Tibial artery (tissue), 4 donors: ENCODE measurements around the gene SNX21.
A peak's percentile ranks its signal among the peaks of the same experiment; 100 is the strongest.

Experiments
- DNase-seq, 2 donors: peaks; one replicate each; pipeline ENCODE4 v3.0.0-alpha.2; 2019
- H3K27ac ChIP-seq, 2 donors: fragments of 200-600 bp; sonication (generic) in 1 of 2; 1 replicate in 1 of 2; 2 replicates in 1 of 2; pipeline ENCODE4 v1.5.1; 2018 to 2019; ENCODE audit warnings: mild to moderate bottlenecking in 1 of 2
- H3K27me3 ChIP-seq, 2 donors: fragments of 200-600 bp; sonication (generic) in 1 of 2; one replicate each; pipeline versions ENCODE4 v1.5.1 to v1.6.0; 2016 to 2019
- H3K36me3 ChIP-seq, 3 donors: fragments of 200-600 bp; sonication (generic) in 2 of 3; one replicate each; pipeline ENCODE4 v1.5.1; 2016 to 2019; ENCODE audit warnings: mild to moderate bottlenecking in 2 of 3
- H3K4me1 ChIP-seq, 4 donors: fragments of 200-600 bp; sonication (generic) in 2 of 4; 1 replicate in 3 of 4; 2 replicates in 1 of 4; pipeline ENCODE4 v1.5.1; 2016 to 2019
- H3K4me3 ChIP-seq, 2 donors: fragments of 200-600 bp; sonication (generic) in 1 of 2; 1 replicate in 1 of 2; 2 replicates in 1 of 2; pipeline ENCODE4 v1.5.1; 2018 to 2019; ENCODE audit warnings: mild to moderate bottlenecking in 2 of 2
- H3K9me3 ChIP-seq, 3 donors: fragments of 200-600 bp; sonication (generic) in 1 of 3; one replicate each; pipeline ENCODE4 v1.5.1; 2016 to 2019
- intact Hi-C: fragments of 100-400 bp; cut with DNase I; formaldehyde crosslinking; loops from one replicate; pipeline ENCODE4 v1.15.0; 2023; ENCODE audit warnings: low total_unique reads
- TF ChIP-seq, protein P1 (sequence below), 2 experiments: fragments of 200-600 bp in 1 of 2; fragments of 450-650 bp in 1 of 2; IDR thresholded peaks; one replicate each; pipeline ENCODE4 v1.5.1; 2017 to 2019; ENCODE audit warnings: antibody characterized with exemption in 2 of 2, mild to moderate bottlenecking in 1 of 2, moderate library complexity in 1 of 2

Gene SNX21

DNA sequence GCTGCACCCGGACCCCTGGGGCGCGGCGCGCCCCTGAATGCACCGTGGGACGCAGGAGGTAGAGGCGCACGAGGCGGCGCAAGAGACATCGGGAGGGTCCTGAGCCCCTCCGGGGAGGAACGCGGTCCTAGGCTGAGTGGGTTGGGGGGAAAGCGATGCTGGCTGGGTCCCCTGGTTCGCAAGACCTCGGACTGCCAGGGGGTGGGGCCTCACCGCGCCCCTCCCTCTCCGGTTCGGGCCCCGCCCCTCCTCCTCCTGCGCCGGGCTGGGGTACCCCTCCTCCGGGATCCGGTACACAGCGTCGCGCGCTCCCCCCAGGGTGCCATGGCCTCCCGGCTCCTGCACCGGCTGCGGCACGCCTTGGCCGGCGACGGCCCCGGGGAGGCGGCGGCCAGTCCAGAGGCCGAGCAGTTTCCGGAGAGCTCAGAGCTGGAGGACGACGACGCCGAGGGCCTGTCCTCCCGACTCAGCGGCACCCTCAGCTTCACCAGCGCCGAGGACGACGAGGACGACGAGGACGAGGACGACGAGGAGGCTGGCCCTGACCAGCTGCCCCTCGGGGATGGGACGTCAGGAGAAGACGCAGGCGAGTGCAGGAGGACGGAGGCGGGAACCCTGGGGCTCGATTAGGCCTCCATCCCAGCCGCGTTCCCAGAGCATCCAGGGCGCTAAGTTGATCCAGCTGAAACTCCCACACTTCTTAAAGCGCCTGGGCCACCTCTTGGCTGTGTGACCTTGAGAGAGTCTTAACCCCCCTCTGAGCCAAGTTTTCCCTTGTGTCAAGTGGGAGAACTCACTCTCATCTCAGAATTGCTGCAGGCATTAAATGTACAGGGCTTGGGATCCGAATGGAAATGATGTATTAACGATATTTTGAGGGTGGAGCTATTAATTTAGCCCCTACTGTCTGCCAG, 541 bp downstream of the SNX21 start:
- Histone ChIP-seq H3K36me3 (peaks cover 7 to 13% (median 7%) of the 10 kb centered on the region in 3 donors), H3K9me3 (no peaks in the 10 kb centered on the region), H3K27ac (peak overlapping the region; percentile 93 to 97), H3K27me3 (no peaks in the 10 kb centered on the region), H3K4me3 (peak overlapping the region; percentile 72 to 83), H3K4me1 (peaks cover 0 to 70% (median 37%) of the 10 kb centered on the region in 4 donors)
- TF ChIP-seq, protein P1, sequence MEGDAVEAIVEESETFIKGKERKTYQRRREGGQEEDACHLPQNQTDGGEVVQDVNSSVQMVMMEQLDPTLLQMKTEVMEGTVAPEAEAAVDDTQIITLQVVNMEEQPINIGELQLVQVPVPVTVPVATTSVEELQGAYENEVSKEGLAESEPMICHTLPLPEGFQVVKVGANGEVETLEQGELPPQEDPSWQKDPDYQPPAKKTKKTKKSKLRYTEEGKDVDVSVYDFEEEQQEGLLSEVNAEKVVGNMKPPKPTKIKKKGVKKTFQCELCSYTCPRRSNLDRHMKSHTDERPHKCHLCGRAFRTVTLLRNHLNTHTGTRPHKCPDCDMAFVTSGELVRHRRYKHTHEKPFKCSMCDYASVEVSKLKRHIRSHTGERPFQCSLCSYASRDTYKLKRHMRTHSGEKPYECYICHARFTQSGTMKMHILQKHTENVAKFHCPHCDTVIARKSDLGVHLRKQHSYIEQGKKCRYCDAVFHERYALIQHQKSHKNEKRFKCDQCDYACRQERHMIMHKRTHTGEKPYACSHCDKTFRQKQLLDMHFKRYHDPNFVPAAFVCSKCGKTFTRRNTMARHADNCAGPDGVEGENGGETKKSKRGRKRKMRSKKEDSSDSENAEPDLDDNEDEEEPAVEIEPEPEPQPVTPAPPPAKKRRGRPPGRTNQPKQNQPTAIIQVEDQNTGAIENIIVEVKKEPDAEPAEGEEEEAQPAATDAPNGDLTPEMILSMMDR (IDR thresholded peaks at IDR 0.05), result no peak
- intact Hi-C loops, result no loop called here
- peak; percentile 73 to 90 for DNase-seq

DNA sequence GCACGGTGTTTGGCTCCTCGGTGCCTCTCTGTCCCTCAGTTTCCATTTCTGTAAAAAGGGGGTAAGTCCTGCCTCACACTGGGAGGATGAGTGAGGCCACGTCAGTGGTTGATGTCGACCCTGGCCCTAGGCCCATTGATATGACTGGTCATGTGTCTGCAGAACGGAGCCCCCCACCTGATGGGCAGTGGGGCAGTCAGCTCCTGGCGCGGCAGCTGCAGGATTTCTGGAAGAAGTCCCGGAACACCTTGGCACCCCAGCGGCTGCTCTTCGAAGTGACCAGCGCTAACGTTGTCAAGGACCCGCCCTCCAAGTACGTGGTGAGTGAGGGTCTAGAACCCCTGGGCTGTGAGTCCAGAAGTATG, 1.2 kb downstream of the SNX21 start:
- no peak for DNase-seq
- intact Hi-C loops, result no loop called here
- peaks cover 7 to 19% (median 10%) of the 10 kb centered on the region in 3 donors for H3K36me3 ChIP-seq

DNA sequence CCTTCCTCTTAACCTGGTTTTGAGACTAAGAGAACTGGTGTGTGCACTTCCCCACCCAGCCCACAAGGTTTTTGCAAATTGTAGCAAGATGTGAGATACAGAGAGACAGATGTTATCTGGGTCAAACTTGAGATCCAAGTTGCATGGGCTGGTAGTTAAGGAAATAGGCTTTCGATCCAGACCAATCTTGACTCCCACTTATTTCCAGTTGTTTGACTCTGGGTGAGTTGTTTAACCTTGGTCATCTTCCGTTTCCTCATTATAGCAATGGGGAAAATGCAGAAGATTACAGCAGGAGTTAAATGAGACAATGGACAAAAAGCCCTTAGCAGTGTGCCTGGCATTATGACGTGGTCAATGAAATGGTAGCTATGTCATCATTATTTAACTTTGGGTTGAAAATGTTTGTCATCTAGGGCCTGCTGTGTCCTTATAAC, 1.7 kb downstream of the SNX21 start:
- Histone ChIP-seq H3K27ac (peak overlapping the region; percentile 93 to 97), H3K4me1 (peaks cover 0 to 68% (median 34%) of the 10 kb centered on the region in 4 donors)
- no peak for DNase-seq

More for the DNA sequence above, 1.2 kb downstream of the SNX21 start:
- Histone ChIP-seq H3K4me3 (peak overlapping the region; percentile 72 to 83), H3K4me1 (peaks cover 0 to 70% (median 34%) of the 10 kb centered on the region in 4 donors), H3K27ac (peak overlapping the region; percentile 93 to 97), H3K27me3 (no peaks in the 10 kb centered on the region), H3K9me3 (no peaks in the 10 kb centered on the region)
- TF ChIP-seq, protein P1 (IDR thresholded peaks at IDR 0.05), result no peak

DNA sequence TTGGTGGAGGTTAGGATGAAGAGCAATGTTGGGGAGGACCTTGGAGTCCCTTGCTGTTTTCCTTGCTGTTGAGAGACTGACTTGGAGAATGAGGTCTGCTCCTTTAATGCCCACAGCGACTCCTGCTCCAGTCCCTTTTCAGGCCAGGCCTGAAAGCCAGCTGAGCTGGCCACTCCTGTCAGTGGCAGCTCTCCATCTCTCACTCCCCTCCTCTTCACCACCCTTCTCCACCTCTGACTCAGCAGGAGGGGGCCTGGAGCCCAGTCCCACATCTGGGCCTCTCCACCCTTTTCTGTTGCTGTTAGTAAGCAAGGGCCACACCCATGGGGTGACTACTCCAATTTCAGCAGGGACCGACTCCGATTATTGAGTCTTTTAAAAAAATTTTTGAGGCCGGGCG, 2.2 kb downstream of the SNX21 start:
- intact Hi-C loops, result no loop called here
- Histone ChIP-seq H3K9me3 (no peaks in the 10 kb centered on the region), H3K4me1 (peaks cover 0 to 71% (median 36%) of the 10 kb centered on the region in 4 donors)

More for the DNA sequence above, 1.7 kb downstream of the SNX21 start:
- Histone ChIP-seq H3K27me3 (no peaks in the 10 kb centered on the region), H3K9me3 (no peaks in the 10 kb centered on the region), H3K4me3 (peak overlapping the region; percentile 72 to 83), H3K36me3 (peaks cover 7 to 25% (median 15%) of the 10 kb centered on the region in 3 donors)
- intact Hi-C loops, result no loop called here
- TF ChIP-seq, protein P1 (IDR thresholded peaks at IDR 0.05), result no peak

DNA sequence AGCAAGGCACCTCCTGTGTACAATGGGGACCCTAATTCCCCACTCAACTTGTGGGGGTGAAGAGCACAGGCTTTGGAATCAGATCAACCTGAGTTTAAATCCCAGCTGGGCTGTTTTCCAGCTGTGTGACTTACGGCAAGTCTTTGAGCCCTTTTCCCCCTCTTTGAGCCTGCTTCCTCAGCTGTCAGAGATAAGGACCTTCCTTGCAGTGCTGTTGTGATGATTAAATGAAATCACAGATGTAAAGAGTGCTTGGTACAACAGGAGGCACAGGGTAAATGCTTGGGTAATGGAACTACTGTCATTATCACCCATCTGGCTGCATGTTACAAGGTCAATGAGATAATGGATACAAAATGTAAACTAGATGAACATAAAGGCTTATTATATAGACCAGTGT, 3.2 kb downstream of the SNX21 start:
- Histone ChIP-seq H3K4me3 (peak overlapping the region in 1 of 2 donors; percentile 20), H3K4me1 (peaks cover 0 to 75% (median 37%) of the 10 kb centered on the region in 4 donors), H3K27me3 (no peaks in the 10 kb centered on the region), H3K9me3 (no peaks in the 10 kb centered on the region), H3K27ac (peak overlapping the region; percentile 41 to 97), H3K36me3 (peaks cover 21 to 40% (median 30%) of the 10 kb centered on the region in 3 donors)
- TF ChIP-seq, protein P1 (IDR thresholded peaks at IDR 0.05), result no peak
- no peak for DNase-seq
- intact Hi-C loops, result no loop called here

More for the DNA sequence above, 2.2 kb downstream of the SNX21 start:
- peak; percentile 80 to 86 for DNase-seq
- H3K36me3 ChIP-seq, result peaks cover 12 to 29% (median 20%) of the 10 kb centered on the region in 3 donors
- H3K27me3 ChIP-seq, result no peaks in the 10 kb centered on the region
- TF ChIP-seq, protein P1 (IDR thresholded peaks at IDR 0.05), result no peak
- H3K27ac ChIP-seq, result peak overlapping the region; percentile 93 to 97
- peak overlapping the region; percentile 72 to 83 for H3K4me3 ChIP-seq
